Thoracic aorta (tissue), 2 donors: ENCODE data around the gene PTPRG. TPM values are rescaled to one million over a fixed set of nuclear protein-coding genes. Genes with fewer than 3 reads are reported as not detected.
A peak's percentile ranks its signal among the peaks of the same experiment; 100 is the strongest.

Experiments
- ATAC-seq: fragments of 150-250 bp; one replicate; pipeline ENCODE4 v1.8.0; 2017; ENCODE audit warnings: low read depth; ENCODE audit not compliant: insufficient number of reproducible peaks, low FRiP score
- DNase-seq: peaks from one replicate; pipeline ENCODE4 v3.0.0-alpha.2; 2020; ENCODE audit warnings: low spot score
- H3K27ac ChIP-seq, 2 donors: fragments of 200-600 bp; sonication (generic); 1 replicate in 1 of 2; 2 replicates in 1 of 2; pipeline ENCODE4 v1.5.1; 2016; ENCODE audit warnings: mild to moderate bottlenecking in 2 of 2, moderate library complexity in 2 of 2
- H3K27me3 ChIP-seq: fragments of 200-600 bp; sonication (generic); replicated peaks from 2 replicates; pipeline ENCODE4 v1.6.0; 2016; ENCODE audit warnings: mild to moderate bottlenecking; ENCODE audit not compliant: insufficient read depth
- H3K36me3 ChIP-seq: fragments of 200-600 bp; sonication (generic); one replicate; pipeline ENCODE4 v1.5.1; 2016
- H3K4me1 ChIP-seq, 2 donors: fragments of 200-600 bp; sonication (generic); 1 replicate in 1 of 2; 2 replicates in 1 of 2; pipeline versions ENCODE4 v1.5.1 to v1.6.0; 2016; ENCODE audit warnings: low read depth in 2 of 2, mild to moderate bottlenecking in 1 of 2; ENCODE audit not compliant: control insufficient read depth in 1 of 2
- H3K4me3 ChIP-seq: fragments of 200-600 bp; sonication (generic); 2 replicates; pipeline ENCODE4 v1.5.1; 2016; ENCODE audit warnings: mild to moderate bottlenecking
- H3K9me3 ChIP-seq: fragments of 200-600 bp; sonication (generic); 2 replicates; pipeline ENCODE4 v1.5.1; 2016
- CTCF ChIP-seq: fragments of 200-600 bp; sonication (generic); IDR thresholded peaks from one replicate; pipeline ENCODE4 v1.5.1; 2019; ENCODE audit warnings: antibody characterized with exemption
- total RNA-seq, 2 donors: library from RNA; depleted of rRNA; stranded (reverse); fragments of >200 nt; gene quantifications; one replicate each; pipeline versions ENCODE4 v1.1.0 to v1.2.3, GENCODE V29; 2016

Gene PTPRG
- total RNA-seq, 2 donors from 2014 or later = 154 to 208 TPM

- TF ChIP-seq CTCF = no peak
- no peaks in the 10 kb centered on the region for H3K36me3 ChIP-seq
- peak overlapping the region in 1 of 2 donors; percentile 50 for H3K27ac ChIP-seq
- ATAC-seq = no peak
- peaks cover 21 to 67% of the 10 kb centered on the region in 2 donors for H3K4me1 ChIP-seq
- H3K4me3 ChIP-seq = no peak overlapping the region
- no peaks in the 10 kb centered on the region for H3K9me3 ChIP-seq
- no peak for DNase-seq
- no peaks in the 10 kb centered on the region for H3K27me3 ChIP-seq
Measured at GRCh38 chr3:61857297-61857696, 295.9 kb downstream of the PTPRG start.

GRCh38 chr3:61858054-61858453, 296.7 kb downstream of the PTPRG start:
- Histone ChIP-seq H3K4me1 (peaks cover 28 to 71% of the 10 kb centered on the region in 2 donors), H3K27ac (no peak overlapping the region), H3K4me3 (no peak overlapping the region), H3K27me3 (no peaks in the 10 kb centered on the region), H3K36me3 (no peaks in the 10 kb centered on the region), H3K9me3 (no peaks in the 10 kb centered on the region)
- no peak for DNase-seq
- peak; percentile 30 for TF ChIP-seq CTCF
- ATAC-seq = no peak

- Histone ChIP-seq H3K27ac (no peak overlapping the region), H3K27me3 (no peaks in the 10 kb centered on the region), H3K9me3 (no peaks in the 10 kb centered on the region), H3K36me3 (no peaks in the 10 kb centered on the region), H3K4me1 (peaks cover 26 to 70% of the 10 kb centered on the region in 2 donors), H3K4me3 (no peak overlapping the region)
- TF ChIP-seq CTCF = no peak
- DNase-seq (no peak), ATAC-seq (no peak)
Measured at GRCh38 chr3:61861410-61861809, 300.0 kb downstream of the PTPRG start.

- H3K4me1 ChIP-seq = peaks cover 20 to 57% of the 10 kb centered on the region in 2 donors
- no peaks in the 10 kb centered on the region for H3K9me3 ChIP-seq
- DNase-seq = no peak
- H3K27ac ChIP-seq = no peak overlapping the region
- no peaks in the 10 kb centered on the region for H3K27me3 ChIP-seq
- ATAC-seq = no peak
- H3K4me3 ChIP-seq = no peak overlapping the region
- no peak for TF ChIP-seq CTCF
- H3K36me3 ChIP-seq = no peaks in the 10 kb centered on the region
Measured at GRCh38 chr3:61862614-61863289, 301.4 kb downstream of the PTPRG start.

GRCh38 chr3:61863579-61863978, 302.2 kb downstream of the PTPRG start:
- H3K4me1 ChIP-seq = peaks cover 18 to 52% of the 10 kb centered on the region in 2 donors
- H3K27ac ChIP-seq = no peak overlapping the region
- H3K4me3 ChIP-seq = no peak overlapping the region
- TF ChIP-seq CTCF = no peak
- H3K36me3 ChIP-seq = no peaks in the 10 kb centered on the region
- ATAC-seq (no peak), DNase-seq (no peak)
- no peaks in the 10 kb centered on the region for H3K9me3 ChIP-seq
- H3K27me3 ChIP-seq = no peaks in the 10 kb centered on the region
